LNCaP clone FGC (cell line): ENCODE data around the gene OBI1.

Experiments
- DNase-seq: peaks from one replicate; pipeline ENCODE4 v3.0.0-alpha.2; 2011; ENCODE audit warnings: low read depth
- H3K4me3 ChIP-seq: 2 replicates; pipeline ENCODE4 v1.5.1; 2011; ENCODE audit warnings: mild to moderate bottlenecking, low read depth, low read length, control low read depth
- CTCF ChIP-seq: IDR thresholded peaks from 2 replicates; pipeline ENCODE4 v1.5.1; 2012; ENCODE audit warnings: mild to moderate bottlenecking; ENCODE audit not compliant: control insufficient read depth, insufficient read depth; ENCODE audit errors: extremely low read depth

The OBI1 gene

GRCh38 chr13:78600280-78600883, 58.6 kb downstream of the OBI1 start:
- DNase-seq = no peak
- no peak for TF ChIP-seq CTCF
- no peak overlapping the region for H3K4me3 ChIP-seq

GRCh38 chr13:78599645-78600279, 59.2 kb downstream of the OBI1 start:
- H3K4me3 ChIP-seq = no peak overlapping the region
- no peak for TF ChIP-seq CTCF
- no peak for DNase-seq

GRCh38 chr13:78598966-78599644, 59.9 kb downstream of the OBI1 start:
- no peak for TF ChIP-seq CTCF
- DNase-seq = no peak
- H3K4me3 ChIP-seq = no peak overlapping the region

GRCh38 chr13:78598116-78598781, 60.7 kb downstream of the OBI1 start:
- no peak overlapping the region for H3K4me3 ChIP-seq
- no peak for TF ChIP-seq CTCF
- DNase-seq = no peak

- DNase-seq = no peak
- H3K4me3 ChIP-seq = no peak overlapping the region
- no peak for TF ChIP-seq CTCF
Observed at GRCh38 chr13:78597602-78597932, 61.4 kb downstream of the OBI1 start.

- no peak for TF ChIP-seq CTCF
- no peak for DNase-seq
- no peak overlapping the region for H3K4me3 ChIP-seq
Observed at GRCh38 chr13:78596736-78597601, 62.0 kb downstream of the OBI1 start.
